Upper lobe of right lung (tissue), 1 donor: Measurements from ENCODE around the gene PTOV1. TPM values are rescaled to one million over a fixed set of nuclear protein-coding genes. Genes with fewer than 3 reads are reported as not detected.

Experiments used
- ATAC-seq: fragments of 200-7000 bp; cut with Tn5 transposase; one replicate; pipeline ENCODE4 v1.9.1; 2020; ENCODE audit warnings: mild to moderate bottlenecking, moderate library complexity
- DNase-seq: peaks from one replicate; pipeline ENCODE4 v3.0.0-alpha.2; 2020
- H3K27ac ChIP-seq: fragments of 200-600 bp; one replicate; pipeline ENCODE4 v1.8.0; 2022
- H3K27me3 ChIP-seq: fragments of 200-600 bp; one replicate; pipeline ENCODE4 v1.8.0; 2022; ENCODE audit warnings: mild to moderate bottlenecking
- H3K36me3 ChIP-seq: fragments of 200-600 bp; one replicate; pipeline ENCODE4 v1.8.0; 2022
- H3K4me1 ChIP-seq: fragments of 200-600 bp; one replicate; pipeline ENCODE4 v1.8.0; 2022
- H3K4me3 ChIP-seq: fragments of 200-600 bp; one replicate; pipeline ENCODE4 v1.8.0; 2022; ENCODE audit warnings: mild to moderate bottlenecking
- H3K9me3 ChIP-seq: fragments of 200-600 bp; one replicate; pipeline ENCODE4 v1.8.0; 2022
- CTCF ChIP-seq: fragments of 200-600 bp; IDR thresholded peaks from one replicate; pipeline ENCODE4 v1.8.0; 2022; ENCODE audit warnings: antibody characterized with exemption
- intact Hi-C: fragments of 100-400 bp; cut with DNase I; formaldehyde crosslinking; loops from one replicate; pipeline ENCODE4 v1.11.0; 2022
- total RNA-seq: library from RNA; stranded (reverse); fragmentation: NEBNext Ultra II Directional; extraction: Animal tissue kit (Norgen Biotek cat#: 25700); gene quantifications from one replicate; pipeline ENCODE4 v1.2.1, GENCODE V29; 2021
- donor health status: DM: no; HTN: yes; CAD: no; lungs with severe emphysema.

PTOV1 gene
- total RNA-seq, 1 donor from 2014 or later = 104 TPM

- no peaks in the 10 kb centered on the region for H3K9me3 ChIP-seq
- no peaks in the 10 kb centered on the region for H3K27me3 ChIP-seq
- DNase-seq (no peak), ATAC-seq (no peak)
- peaks cover 72% of the 10 kb centered on the region for H3K36me3 ChIP-seq
- peaks cover 14% of the 10 kb centered on the region for H3K4me1 ChIP-seq
- no peak overlapping the region for H3K27ac ChIP-seq
- no peak overlapping the region for H3K4me3 ChIP-seq
- intact Hi-C loops = no loop called here
- TF ChIP-seq CTCF = no peak
Measured at GRCh38 chr19:49882643-49883042, 31.7 kb downstream of the PTOV1 start.

- TF ChIP-seq CTCF = no peak
- no peaks in the 10 kb centered on the region for H3K27me3 ChIP-seq
- H3K9me3 ChIP-seq = no peaks in the 10 kb centered on the region
- intact Hi-C loops = no loop called here
- H3K4me1 ChIP-seq = peaks cover 14% of the 10 kb centered on the region
- H3K4me3 ChIP-seq = no peak overlapping the region
- H3K27ac ChIP-seq = no peak overlapping the region
- no peak for DNase-seq
- H3K36me3 ChIP-seq = peaks cover 72% of the 10 kb centered on the region
- no peak for ATAC-seq
Measured at GRCh38 chr19:49883094-49883493, 32.1 kb downstream of the PTOV1 start.

GRCh38 chr19:49884109-49884508, 33.1 kb downstream of the PTOV1 start:
- peaks cover 67% of the 10 kb centered on the region for H3K36me3 ChIP-seq
- H3K4me1 ChIP-seq = peaks cover 4% of the 10 kb centered on the region
- no peak overlapping the region for H3K4me3 ChIP-seq
- DNase-seq (no peak), ATAC-seq (no peak)
- H3K27ac ChIP-seq = no peak overlapping the region
- intact Hi-C loops = no loop called here
- H3K9me3 ChIP-seq = no peaks in the 10 kb centered on the region
- no peaks in the 10 kb centered on the region for H3K27me3 ChIP-seq
- no peak for TF ChIP-seq CTCF

GRCh38 chr19:49884760-49885159, 33.8 kb downstream of the PTOV1 start:
- intact Hi-C loops = no loop called here
- H3K27ac ChIP-seq = no peak overlapping the region
- H3K36me3 ChIP-seq = peaks cover 61% of the 10 kb centered on the region
- H3K9me3 ChIP-seq = no peaks in the 10 kb centered on the region
- no peak overlapping the region for H3K4me3 ChIP-seq
- DNase-seq (no peak), ATAC-seq (no peak)
- no peaks in the 10 kb centered on the region for H3K27me3 ChIP-seq
- TF ChIP-seq CTCF = no peak
- H3K4me1 ChIP-seq = no peaks in the 10 kb centered on the region

- no peak for TF ChIP-seq CTCF
- no peak for DNase-seq
- Histone ChIP-seq H3K9me3 (no peaks in the 10 kb centered on the region), H3K36me3 (peaks cover 37% of the 10 kb centered on the region), H3K27ac (no peak overlapping the region), H3K27me3 (no peaks in the 10 kb centered on the region), H3K4me3 (no peak overlapping the region), H3K4me1 (peaks cover 7% of the 10 kb centered on the region)
- ATAC-seq = no peak
- intact Hi-C loops = no loop called here
Measured at GRCh38 chr19:49887037-49887664, 36.2 kb downstream of the PTOV1 start.
